Right hindlimb (tissue), 1 donor: ENCODE data around the gene POLRMT.
"Not testable (repeated sequence)": the region's sequence is repeated elsewhere in the genome, so short reads cannot be mapped to it uniquely, and the experiment has no call there.

ENCODE experiments used
- DNase-seq: peaks from one replicate; pipeline ENCODE4 v3.0.0-alpha.2; 2018

Gene POLRMT

GRCh38 chr19:610071-610800 lies 23.1 kb downstream of the POLRMT start:
- DNase-seq, result no peak

- no peak for DNase-seq
Measured at GRCh38 chr19:609004-609346, 24.4 kb downstream of the POLRMT start.

GRCh38 chr19:608155-609003 lies 25.0 kb downstream of the POLRMT start:
- DNase-seq, result no peak

- DNase-seq, result no peak
Measured at GRCh38 chr19:607301-608154, 25.8 kb downstream of the POLRMT start.

- not testable (repeated sequence) for DNase-seq
Measured at GRCh38 chr19:605061-605971, 28.0 kb downstream of the POLRMT start.

- DNase-seq, result no peak
Measured at GRCh38 chr19:604355-604754, 29.0 kb downstream of the POLRMT start.

GRCh38 chr19:603779-604178 lies 29.6 kb downstream of the POLRMT start:
- DNase-seq, result not testable (repeated sequence)

GRCh38 chr19:603302-603639 lies 30.1 kb downstream of the POLRMT start:
- DNase-seq, result not testable (repeated sequence)

- DNase-seq, result no peak
Measured at GRCh38 chr19:602391-603301, 30.7 kb downstream of the POLRMT start.

GRCh38 chr19:601790-602189 lies 31.5 kb downstream of the POLRMT start:
- DNase-seq, result no peak

- DNase-seq, result no peak
Measured at GRCh38 chr19:601310-601709, 32.0 kb downstream of the POLRMT start.

GRCh38 chr19:597406-598315 lies 35.7 kb downstream of the POLRMT start:
- no peak for DNase-seq

GRCh38 chr19:596263-596655 lies 37.1 kb downstream of the POLRMT start:
- DNase-seq, result no peak

- DNase-seq, result no peak
Measured at GRCh38 chr19:595326-596262, 37.7 kb downstream of the POLRMT start.

GRCh38 chr19:594265-594870 lies 39.0 kb downstream of the POLRMT start:
- no peak for DNase-seq

- no peak for DNase-seq
Measured at GRCh38 chr19:593505-593904, 39.8 kb downstream of the POLRMT start.

GRCh38 chr19:593055-593454 lies 40.3 kb downstream of the POLRMT start:
- no peak for DNase-seq

GRCh38 chr19:592101-592500 lies 41.2 kb downstream of the POLRMT start:
- no peak for DNase-seq
